Measurements from ENCODE around the gene TLE1. TPM values are rescaled to one million over a fixed set of nuclear protein-coding genes. Genes with fewer than 3 reads are reported as not detected.

TLE1 gene
- total RNA-seq, 1 experiment from 2014 or later: 79.3 TPM

DNA sequence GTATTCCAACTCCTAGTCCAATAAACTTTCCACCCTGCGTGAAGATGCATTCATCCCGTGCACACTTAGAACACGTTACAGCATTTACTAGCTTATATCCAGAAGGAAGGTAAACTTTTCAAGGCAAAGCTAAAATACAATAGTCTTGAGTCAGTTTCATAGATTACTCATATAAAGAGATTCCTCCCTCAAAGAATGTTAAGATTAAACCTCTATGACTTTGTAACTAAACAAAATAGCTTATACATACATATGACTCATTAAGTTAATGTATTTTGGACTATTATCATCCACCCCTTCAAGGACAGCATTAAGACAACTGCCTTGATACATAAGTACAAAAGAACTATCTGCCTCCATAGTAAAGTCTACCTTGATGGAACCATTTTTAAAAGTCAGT, 36.1 kb downstream of the TLE1 start:
- Histone ChIP-seq H2BK120ac (ENCODE audit: low read depth, low read length, poor library complexity, severe bottlenecking) (no peak overlapping the region), H2AK5ac (ENCODE audit: insufficient read length, low read length) (no peak overlapping the region), H2BK20ac (ENCODE audit: low read depth, low read length, poor library complexity, severe bottlenecking) (no peak overlapping the region), H3K18ac (ENCODE audit: insufficient read length, low read depth, low read length) (no peak overlapping the region), H4K5ac (ENCODE audit: insufficient read length, low read depth, low read length) (no peak overlapping the region), H3K79me2 (ENCODE audit: insufficient read depth, low read length) (peaks cover 28% of the 10 kb centered on the region; the same call in 1 of the 2 replicates), H3K4ac (ENCODE audit: low read depth, low read length) (no peak overlapping the region), H3T11ph (ENCODE audit: low read length) (no peak overlapping the region), H3K23me2 (ENCODE audit: insufficient read length, low read depth, low read length, poor library complexity, severe bottlenecking) (no peaks in the 10 kb centered on the region), H3K9ac (ENCODE audit: extremely low read depth, insufficient read length, low read length) (no peak overlapping the region), H3K14ac (ENCODE audit: insufficient read depth, low read length) (no peak overlapping the region), H2AFZ (ENCODE audit: low read length) (no peak overlapping the region), H4K20me1 (ENCODE audit: control insufficient read depth, insufficient read depth, insufficient read length) (no peaks in the 10 kb centered on the region), H4K8ac (replicated peaks; ENCODE audit: insufficient read length, low read depth, low read length) (no peak overlapping the region), H3K56ac (ENCODE audit: insufficient read length, low read depth, low read length) (no peak overlapping the region), H2BK12ac (ENCODE audit: insufficient read length, low read depth, low read length) (no peak overlapping the region), H3K4me1 (ENCODE audit: insufficient read depth, low read length) (peaks cover 6% of the 10 kb centered on the region; the same call in 1 of the 2 replicates), H3K9me3 (ENCODE audit: control insufficient read depth, low read depth, low read length) (no peaks in the 10 kb centered on the region), H3K23ac (ENCODE audit: insufficient read length, low read depth, low read length) (no peak overlapping the region), H3K4me2 (ENCODE audit: insufficient read depth, insufficient read length, low read length) (no peak overlapping the region), H2BK5ac (ENCODE audit: insufficient read length, low read length) (no peak overlapping the region), H2BK15ac (ENCODE audit: low read depth, low read length) (no peak overlapping the region), H4K91ac (ENCODE audit: insufficient read length, low read depth, low read length) (no peak overlapping the region), H3K27me3 (ENCODE audit: insufficient read depth, low read length) (no peaks in the 10 kb centered on the region), H3K79me1 (ENCODE audit: insufficient read depth, low read depth, low read length, poor library complexity, severe bottlenecking) (peaks cover 4% of the 10 kb centered on the region), H3K27ac (ENCODE audit: insufficient read length, low read depth, low read length) (no peak overlapping the region)
- DNase-seq: no peak
- no peak for TF ChIP-seq CTCF (conservative IDR thresholded peaks at IDR 0.05)
- Mint-ChIP-seq H3K4me1 (peaks cover 69 to 81% of the 10 kb centered on the region in 2 experiments), H3K4me3 (no peak overlapping the region), H3K36me3 (ENCODE audit: insufficient read depth in 1 of 3, low read depth in 3 of 3) (peaks cover 28 to 61% (median 45%) of the 10 kb centered on the region in 3 experiments; a peak in 6 of 7 replicates), H3K9me3 (no peaks in the 10 kb centered on the region), H3K27me3 (ENCODE audit: low read depth) (no peaks in the 10 kb centered on the region; the same call in none of the 2 replicates), H3K27ac (no peak overlapping the region; a peak in 1 of 7 replicates)
- WGBS (ENCODE audit: extremely low coverage, insufficient read length, low lambda C conversion rate): no CpG with 5 or more reads among the region's 3 CpGs
